Smooth muscle cell (in vitro differentiated cells): Measurements from ENCODE around the gene CFAP299. TPM values are rescaled to one million over a fixed set of nuclear protein-coding genes. Genes with fewer than 3 reads are reported as not detected.

Experiments
- DNase-seq: peaks from one replicate; lab custom pipeline; 2025; ENCODE audit not compliant: unreplicated experiment; lab: John Stamatoyannopoulos, UW
- H2AFZ ChIP-seq: fragments of 200-600 bp; sonication (generic); 2 replicates; pipeline ENCODE4 v1.6.0; 2016; ENCODE audit warnings: antibody characterized with exemption, low read depth, mild to moderate bottlenecking
- H3F3A ChIP-seq: fragments of 200-600 bp; sonication (generic); 2 replicates; pipeline ENCODE4 v1.6.0; 2017; ENCODE audit warnings: antibody characterized with exemption, low read depth
- H3K27ac ChIP-seq: fragments of 200-600 bp; sonication (generic); 2 replicates; pipeline ENCODE4 v1.5.1; 2016; ENCODE audit warnings: low read depth, mild to moderate bottlenecking
- H3K27me3 ChIP-seq: fragments of 200-600 bp; sonication (generic); 2 replicates; pipeline ENCODE4 v1.6.1; 2016; ENCODE audit warnings: low read depth, mild to moderate bottlenecking
- H3K36me3 ChIP-seq: fragments of 200-600 bp; sonication (generic); 2 replicates; pipeline ENCODE4 v1.5.1; 2016; ENCODE audit warnings: low read depth
- H3K4me1 ChIP-seq: fragments of 200-600 bp; sonication (generic); 2 replicates; pipeline ENCODE4 v1.5.1; 2016; ENCODE audit warnings: low read depth
- H3K4me2 ChIP-seq: fragments of 200-600 bp; sonication (generic); 2 replicates; pipeline ENCODE4 v1.6.0; 2016; ENCODE audit warnings: mild to moderate bottlenecking
- H3K4me3 ChIP-seq: fragments of 200-600 bp; sonication (generic); 2 replicates; pipeline ENCODE4 v1.5.1; 2016; ENCODE audit warnings: mild to moderate bottlenecking
- H3K79me2 ChIP-seq: fragments of 200-600 bp; sonication (generic); 2 replicates; pipeline ENCODE4 v1.6.0; 2016; ENCODE audit warnings: low read depth, mild to moderate bottlenecking
- H3K9ac ChIP-seq: fragments of 200-600 bp; sonication (generic); 2 replicates; pipeline ENCODE4 v1.6.0; 2016; ENCODE audit warnings: low read depth
- H3K9me3 ChIP-seq: fragments of 200-600 bp; sonication (generic); replicated peaks from 2 replicates; pipeline ENCODE4 v1.5.1; 2016; ENCODE audit warnings: low read depth
- H4K20me1 ChIP-seq: fragments of 200-600 bp; sonication (generic); 2 replicates; pipeline ENCODE4 v1.6.0; 2016; ENCODE audit warnings: low read depth
- WGBS: methylation state at CpG from one replicate; pipeline ENCODE4 v1.1.7; 2016; ENCODE audit warnings: low lambda C conversion rate; 5-methylcytosine and 5-hydroxymethylcytosine counted together
- polyA plus RNA-seq: library from polyadenylated mRNA; unstranded; fragments of >200 nt; fragmentation: Nextera tagmentation; extraction: Ambion mirVana; gene quantifications from 2 replicates; pipeline ENCODE4 v1.2.1, GENCODE V29; 2016
- total RNA-seq: library from RNA; depleted of rRNA; stranded (reverse); fragments of >200 nt; gene quantifications from 2 replicates; pipeline ENCODE4 v1.2.3, GENCODE V29; 2014
- TF ChIP-seq, protein P1 (sequence below): fragments of 200-600 bp; sonication (generic); IDR thresholded peaks from 2 replicates; pipeline ENCODE4 v1.5.1; 2017; ENCODE audit warnings: borderline replicate concordance, mild to moderate bottlenecking, antibody characterized with exemption; ENCODE audit not compliant: insufficient read depth, poor library complexity, severe bottlenecking

Gene CFAP299
- total and polyA plus RNA-seq, 2 experiments from 2014 or later, result not detected

DNA sequence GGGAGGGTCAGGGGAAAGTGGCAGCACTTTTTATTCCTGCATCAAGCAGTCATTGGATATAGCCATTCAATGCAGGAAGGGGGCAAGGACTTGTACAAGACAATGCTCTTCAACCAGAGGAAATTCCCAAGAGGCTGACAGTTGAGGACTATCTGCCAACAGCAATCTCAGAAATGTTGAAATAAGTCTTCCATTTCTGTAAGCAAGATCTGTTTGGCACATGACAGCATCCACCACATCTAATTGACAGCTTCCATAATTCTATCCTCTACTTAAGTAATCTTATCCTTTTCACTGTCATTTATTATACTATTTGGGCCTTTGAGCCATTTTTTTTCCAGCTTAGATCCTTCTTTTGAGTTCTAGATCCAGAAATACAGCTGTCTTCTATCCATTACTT is 110.7 kb downstream of the CFAP299 start:
- no peak for DNase-seq
- Histone ChIP-seq H3K4me1 (no peaks in the 10 kb centered on the region), H3K4me2 (no peak overlapping the region), H2AFZ (no peak overlapping the region), H3F3A (no peaks in the 10 kb centered on the region), H3K27me3 (no peaks in the 10 kb centered on the region), H3K4me3 (no peak overlapping the region), H3K79me2 (no peaks in the 10 kb centered on the region), H3K9me3 (no peaks in the 10 kb centered on the region), H3K27ac (no peak overlapping the region), H3K36me3 (no peaks in the 10 kb centered on the region), H4K20me1 (no peaks in the 10 kb centered on the region), H3K9ac (no peak overlapping the region)
- TF ChIP-seq, protein P1, sequence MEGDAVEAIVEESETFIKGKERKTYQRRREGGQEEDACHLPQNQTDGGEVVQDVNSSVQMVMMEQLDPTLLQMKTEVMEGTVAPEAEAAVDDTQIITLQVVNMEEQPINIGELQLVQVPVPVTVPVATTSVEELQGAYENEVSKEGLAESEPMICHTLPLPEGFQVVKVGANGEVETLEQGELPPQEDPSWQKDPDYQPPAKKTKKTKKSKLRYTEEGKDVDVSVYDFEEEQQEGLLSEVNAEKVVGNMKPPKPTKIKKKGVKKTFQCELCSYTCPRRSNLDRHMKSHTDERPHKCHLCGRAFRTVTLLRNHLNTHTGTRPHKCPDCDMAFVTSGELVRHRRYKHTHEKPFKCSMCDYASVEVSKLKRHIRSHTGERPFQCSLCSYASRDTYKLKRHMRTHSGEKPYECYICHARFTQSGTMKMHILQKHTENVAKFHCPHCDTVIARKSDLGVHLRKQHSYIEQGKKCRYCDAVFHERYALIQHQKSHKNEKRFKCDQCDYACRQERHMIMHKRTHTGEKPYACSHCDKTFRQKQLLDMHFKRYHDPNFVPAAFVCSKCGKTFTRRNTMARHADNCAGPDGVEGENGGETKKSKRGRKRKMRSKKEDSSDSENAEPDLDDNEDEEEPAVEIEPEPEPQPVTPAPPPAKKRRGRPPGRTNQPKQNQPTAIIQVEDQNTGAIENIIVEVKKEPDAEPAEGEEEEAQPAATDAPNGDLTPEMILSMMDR, result no peak

DNA sequence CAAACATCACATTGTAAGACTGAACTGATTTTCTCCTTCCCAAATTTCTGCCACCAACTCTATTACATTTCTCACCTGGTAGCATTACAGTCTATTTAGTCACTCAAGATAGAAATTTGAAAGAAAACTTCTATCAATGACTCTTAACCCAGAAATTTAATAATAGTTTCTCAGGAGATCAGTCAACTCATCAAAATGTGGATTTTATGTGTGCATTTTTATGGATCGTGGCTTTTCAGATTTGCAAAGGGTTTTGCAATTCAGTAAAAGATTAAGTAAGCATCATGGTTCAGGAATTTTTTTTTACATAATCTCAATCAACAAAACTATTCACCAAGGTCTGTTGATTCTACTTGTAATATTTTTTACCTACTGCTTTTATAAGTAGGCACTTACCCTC is 111.1 kb downstream of the CFAP299 start:
- H3K9ac ChIP-seq, result no peak overlapping the region
- H4K20me1 ChIP-seq, result no peaks in the 10 kb centered on the region
- H3K27me3 ChIP-seq, result no peaks in the 10 kb centered on the region
- WGBS, result 68% methylated on average over 1 of the region's 1 CpG
- no peaks in the 10 kb centered on the region for H3K4me1 ChIP-seq
- no peak overlapping the region for H3K4me2 ChIP-seq
- TF ChIP-seq, protein P1, result no peak
- H3K27ac ChIP-seq, result no peak overlapping the region
- DNase-seq, result no peak
- H3K9me3 ChIP-seq, result no peaks in the 10 kb centered on the region
- no peak overlapping the region for H2AFZ ChIP-seq
- no peak overlapping the region for H3K4me3 ChIP-seq
- H3K79me2 ChIP-seq, result no peaks in the 10 kb centered on the region
- H3K36me3 ChIP-seq, result no peaks in the 10 kb centered on the region
- no peaks in the 10 kb centered on the region for H3F3A ChIP-seq

DNA sequence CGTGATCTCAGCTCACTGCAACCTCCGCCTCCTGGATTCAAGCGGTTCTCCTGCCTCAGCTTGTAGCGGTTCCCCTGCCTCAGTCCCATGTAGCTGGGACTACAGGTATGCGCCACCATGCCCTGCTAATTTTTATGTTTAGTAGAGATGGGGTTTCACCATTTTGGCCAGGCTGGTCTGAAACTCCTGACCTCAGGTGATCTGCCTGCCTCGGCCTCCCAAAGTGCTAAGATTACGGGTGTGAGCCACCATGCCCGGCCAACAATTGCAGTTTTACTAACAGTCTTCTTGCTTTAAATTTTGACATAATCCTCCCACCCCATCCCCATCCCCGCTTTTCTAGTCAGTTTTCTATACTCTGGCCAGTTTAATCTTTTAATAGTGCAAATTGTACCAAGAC is 112.0 kb downstream of the CFAP299 start:
- H3K9ac ChIP-seq, result no peak overlapping the region
- H3K4me3 ChIP-seq, result no peak overlapping the region
- H3K36me3 ChIP-seq, result no peaks in the 10 kb centered on the region
- WGBS, result 95% methylated on average over 9 of the region's 9 CpGs
- no peak for DNase-seq
- no peak overlapping the region for H2AFZ ChIP-seq
- no peak overlapping the region for H3K4me2 ChIP-seq
- no peaks in the 10 kb centered on the region for H3K9me3 ChIP-seq
- H3F3A ChIP-seq, result no peaks in the 10 kb centered on the region
- no peaks in the 10 kb centered on the region for H3K27me3 ChIP-seq
- no peaks in the 10 kb centered on the region for H4K20me1 ChIP-seq
- H3K79me2 ChIP-seq, result no peaks in the 10 kb centered on the region
- no peaks in the 10 kb centered on the region for H3K4me1 ChIP-seq
- TF ChIP-seq, protein P1, result no peak
- no peak overlapping the region for H3K27ac ChIP-seq

DNA sequence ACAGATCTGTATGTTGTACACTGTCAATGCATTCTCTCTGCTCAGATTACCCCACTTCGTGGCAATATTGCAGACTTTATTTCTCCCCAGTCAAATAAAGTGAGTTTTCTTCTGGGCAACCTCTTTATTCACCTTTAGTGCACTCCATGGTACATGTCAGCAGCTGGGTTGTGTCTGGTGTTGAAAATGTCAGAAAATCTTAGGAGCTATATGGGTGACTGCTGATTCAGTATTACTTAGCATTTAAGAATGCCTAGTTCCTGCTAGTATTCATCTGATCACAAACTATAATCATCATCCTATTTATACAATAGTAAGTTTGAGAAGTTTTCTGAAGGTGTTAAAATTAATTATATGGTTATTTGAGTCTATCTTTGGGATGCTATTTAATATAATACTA is 112.5 kb downstream of the CFAP299 start:
- Histone ChIP-seq H3K27ac (no peak overlapping the region), H3K4me1 (no peaks in the 10 kb centered on the region), H4K20me1 (no peaks in the 10 kb centered on the region), H3K79me2 (no peaks in the 10 kb centered on the region), H3K4me2 (no peak overlapping the region), H2AFZ (no peak overlapping the region), H3F3A (no peaks in the 10 kb centered on the region), H3K9ac (no peak overlapping the region), H3K27me3 (no peaks in the 10 kb centered on the region), H3K9me3 (no peaks in the 10 kb centered on the region), H3K4me3 (no peak overlapping the region), H3K36me3 (no peaks in the 10 kb centered on the region)
- 94% methylated on average over 1 of the region's 1 CpG for WGBS
- TF ChIP-seq, protein P1, result no peak
- no peak for DNase-seq
